Frontal cortex (tissue), 4 donors: ENCODE data around the gene HES4. TPM values are rescaled to one million over a fixed set of nuclear protein-coding genes. Genes with fewer than 3 reads are reported as not detected.
"Not testable (repeated sequence)": the region's sequence is repeated elsewhere in the genome, so short reads cannot be mapped to it uniquely, and the experiment has no call there.

Experiments used
- DNase-seq, 2 donors: peaks; one replicate each; pipeline ENCODE4 v3.0.0; 2012; ENCODE audit warnings: low spot score in 2 of 2
- FAIRE-seq: peaks from 2 replicates; lab custom pipeline; 2012; peaks lifted over from hg19 to GRCh38; lab: Jason Lieb, UNC
- total RNA-seq: library from RNA; depleted of rRNA; stranded (reverse); fragments of >200 nt; gene quantifications from one replicate; pipeline ENCODE4 v1.2.3, GENCODE V29; 2014
- donor health status: control.
- donor health status: control.
- donor health status: control.

The HES4 gene
- total RNA-seq, 1 donor from 2014 or later: 20.0 TPM

GRCh38 chr1:1034439-1034781 is 34.5 kb upstream of the HES4 start:
- DNase-seq: no peak

DNA sequence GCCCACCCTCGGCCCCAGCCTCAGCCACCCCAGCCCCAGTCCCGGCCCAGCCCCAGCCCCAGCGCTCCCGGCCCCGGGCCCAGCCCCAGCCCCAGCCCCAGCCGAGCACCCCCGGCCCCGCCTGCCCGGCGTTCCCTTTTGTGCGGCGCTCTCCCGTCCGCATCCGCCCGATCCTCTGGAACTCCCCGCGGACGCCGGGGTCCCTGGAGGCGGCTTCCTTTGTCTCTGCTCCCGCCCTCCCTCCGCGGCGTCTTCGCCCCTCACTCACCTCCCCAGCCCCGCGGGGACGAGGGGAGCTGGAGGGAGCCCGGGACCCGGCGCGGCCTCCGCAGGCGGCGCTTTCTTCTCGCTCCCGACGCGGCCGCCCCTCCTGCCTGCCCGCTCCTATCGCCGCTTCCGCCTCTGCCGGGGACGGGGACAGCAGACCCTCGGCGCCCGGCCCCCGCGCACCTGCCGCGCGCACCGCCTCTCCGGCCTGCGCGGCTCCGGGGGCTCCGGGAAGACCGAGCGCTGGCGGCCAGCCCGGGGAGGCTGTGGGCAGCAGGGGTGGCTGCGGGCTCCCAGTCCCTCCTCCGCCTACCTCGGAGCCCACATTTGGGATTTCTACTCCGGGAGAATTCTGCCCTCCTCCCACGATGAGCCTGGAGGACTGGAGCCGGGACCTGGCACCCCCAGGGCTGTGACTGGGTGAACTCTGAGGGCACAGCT is 34.0 kb upstream of the HES4 start:
- no peak for DNase-seq

More at GRCh38 chr1:1034439-1034781, 34.5 kb upstream of the HES4 start:
- FAIRE-seq: no peak

DNA sequence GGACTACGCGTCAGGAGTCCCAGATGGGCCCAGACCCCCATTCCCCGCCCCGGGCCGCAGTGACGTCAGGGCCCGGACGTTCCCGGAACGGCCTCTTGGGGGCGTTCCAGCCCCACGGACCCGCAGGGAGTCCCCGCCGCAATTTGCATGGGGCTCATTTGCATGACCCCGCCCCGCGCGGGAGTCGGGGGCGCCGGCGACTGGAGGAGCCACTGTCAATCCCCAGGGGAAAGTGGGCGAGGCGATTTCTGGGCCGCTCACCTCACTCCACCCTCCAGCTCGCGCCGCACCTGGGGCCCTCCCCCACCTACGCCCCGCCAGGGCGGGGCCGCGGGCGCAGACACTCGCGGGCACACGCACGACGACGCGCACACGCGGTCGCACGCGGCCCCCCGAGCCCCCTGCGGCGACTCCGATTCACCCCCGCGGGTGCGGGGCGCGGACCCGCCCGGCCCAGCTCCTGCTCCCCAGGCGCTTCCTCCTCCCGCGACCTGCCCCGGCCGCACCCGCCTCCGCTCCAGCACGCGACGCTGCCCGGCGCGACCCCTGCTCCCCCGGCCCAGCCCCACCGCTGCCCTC is 33.2 kb upstream of the HES4 start:
- DNase-seq (peak; percentile 90 to 91), FAIRE-seq (no peak)

More for the DNA sequence above, 34.0 kb upstream of the HES4 start:
- FAIRE-seq: no peak

GRCh38 chr1:1032424-1032823 is 32.5 kb upstream of the HES4 start:
- DNase-seq: no peak
- FAIRE-seq: no peak

GRCh38 chr1:1031659-1032235 is 31.9 kb upstream of the HES4 start:
- DNase-seq: no peak
- no peak for FAIRE-seq

DNA sequence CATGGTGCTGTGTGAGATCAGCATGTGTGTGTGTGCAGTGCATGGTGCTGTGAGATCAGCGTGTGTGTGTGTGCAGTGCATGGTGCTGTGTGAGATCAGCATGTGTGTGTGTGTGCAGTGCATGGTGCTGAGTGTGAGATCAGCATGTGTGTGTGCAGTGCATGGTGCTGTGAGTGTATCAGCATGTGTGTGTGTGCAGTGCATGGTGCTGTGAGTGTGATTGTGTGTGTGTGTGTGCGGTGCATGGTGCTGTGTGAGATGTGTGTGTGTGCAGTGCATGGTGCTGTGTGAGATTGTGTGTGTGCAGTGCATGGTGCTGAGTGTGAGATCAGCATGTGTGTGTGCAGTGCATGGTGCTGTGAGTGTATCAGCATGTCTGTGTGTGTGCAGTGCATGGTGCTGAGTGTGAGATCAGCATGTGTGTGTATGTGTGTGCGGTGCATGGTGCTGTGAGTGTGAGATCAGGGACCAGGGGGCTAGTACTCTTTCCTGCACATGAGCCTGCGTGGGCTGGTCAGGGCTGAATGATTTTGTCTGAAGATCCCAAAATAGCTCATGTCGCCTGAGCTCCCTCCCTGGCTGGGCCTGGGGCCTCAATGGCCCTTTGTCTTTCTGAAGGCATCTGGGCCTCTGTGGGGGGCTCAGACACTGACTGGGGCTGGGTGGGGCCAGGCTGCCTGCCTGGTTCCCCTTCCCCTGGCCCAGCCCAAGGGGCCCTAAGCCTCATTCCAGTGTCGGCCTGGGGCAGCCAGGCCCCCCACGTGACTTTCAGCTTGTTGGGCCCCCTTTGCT is 31.2 kb upstream of the HES4 start:
- DNase-seq, FAIRE-seq: not testable (repeated sequence)

DNA sequence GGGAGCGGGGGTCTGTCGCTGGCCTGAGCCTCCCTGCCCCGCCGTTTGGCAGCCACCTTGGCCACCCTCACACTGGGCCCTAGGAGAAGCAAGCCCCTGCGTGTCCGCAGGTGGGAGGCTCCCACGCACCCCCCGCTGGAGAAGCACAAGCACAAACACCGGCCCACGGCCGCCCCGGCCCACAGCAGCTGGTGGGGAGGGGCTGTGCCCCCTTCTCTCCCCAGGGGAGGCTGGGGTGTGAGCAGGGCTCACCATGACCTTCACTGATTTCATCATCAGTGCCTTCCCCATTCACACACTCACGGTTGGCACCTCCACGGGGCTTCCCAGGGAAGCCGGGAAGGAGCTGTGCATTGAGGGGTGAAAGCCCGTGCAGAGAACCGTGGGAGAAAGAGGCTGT is 27.9 kb upstream of the HES4 start:
- DNase-seq (no peak), FAIRE-seq (no peak)

DNA sequence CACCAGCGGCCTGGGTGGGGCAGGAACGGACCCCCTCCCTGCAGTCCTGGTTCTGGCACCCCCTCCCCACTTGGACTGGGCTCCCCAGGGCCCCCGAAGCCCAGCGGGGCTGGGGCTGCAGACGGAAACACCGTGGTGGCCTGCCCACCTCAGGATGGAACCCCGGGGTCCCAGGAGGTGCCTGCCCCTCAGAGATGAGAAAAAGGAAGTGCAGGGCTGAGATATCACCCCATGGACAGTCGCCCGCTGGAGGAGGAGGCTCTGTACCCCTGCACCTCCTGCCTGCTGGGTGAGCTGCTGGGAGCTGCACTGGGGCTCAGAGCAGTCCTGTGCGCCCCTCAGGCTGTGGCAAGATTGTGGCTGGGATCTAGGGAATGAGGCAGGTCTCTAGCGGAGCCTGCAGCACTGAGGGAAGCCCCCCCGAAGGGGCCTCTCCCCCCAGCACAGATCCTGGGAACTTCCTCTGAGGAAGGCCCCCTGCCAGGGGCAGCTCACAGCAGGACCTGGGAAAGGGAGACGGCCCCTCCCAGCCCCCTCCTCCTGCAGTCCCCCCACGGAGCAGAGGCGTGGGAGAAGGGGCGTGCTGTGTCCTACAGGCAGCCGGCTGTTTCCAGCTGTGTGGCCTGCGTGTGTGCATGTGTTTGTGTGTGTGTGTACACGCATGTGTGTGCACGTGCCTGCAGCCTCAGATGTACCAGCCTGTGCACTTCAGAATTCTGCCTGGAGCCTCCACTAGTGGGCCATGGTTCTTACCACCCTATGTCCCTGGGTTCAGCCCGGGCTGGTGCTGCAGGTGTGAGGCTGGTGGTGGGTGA is 26.9 kb upstream of the HES4 start:
- no peak for DNase-seq
- FAIRE-seq: no peak

GRCh38 chr1:1025730-1026129 is 25.8 kb upstream of the HES4 start:
- no peak for DNase-seq
- FAIRE-seq: no peak

DNA sequence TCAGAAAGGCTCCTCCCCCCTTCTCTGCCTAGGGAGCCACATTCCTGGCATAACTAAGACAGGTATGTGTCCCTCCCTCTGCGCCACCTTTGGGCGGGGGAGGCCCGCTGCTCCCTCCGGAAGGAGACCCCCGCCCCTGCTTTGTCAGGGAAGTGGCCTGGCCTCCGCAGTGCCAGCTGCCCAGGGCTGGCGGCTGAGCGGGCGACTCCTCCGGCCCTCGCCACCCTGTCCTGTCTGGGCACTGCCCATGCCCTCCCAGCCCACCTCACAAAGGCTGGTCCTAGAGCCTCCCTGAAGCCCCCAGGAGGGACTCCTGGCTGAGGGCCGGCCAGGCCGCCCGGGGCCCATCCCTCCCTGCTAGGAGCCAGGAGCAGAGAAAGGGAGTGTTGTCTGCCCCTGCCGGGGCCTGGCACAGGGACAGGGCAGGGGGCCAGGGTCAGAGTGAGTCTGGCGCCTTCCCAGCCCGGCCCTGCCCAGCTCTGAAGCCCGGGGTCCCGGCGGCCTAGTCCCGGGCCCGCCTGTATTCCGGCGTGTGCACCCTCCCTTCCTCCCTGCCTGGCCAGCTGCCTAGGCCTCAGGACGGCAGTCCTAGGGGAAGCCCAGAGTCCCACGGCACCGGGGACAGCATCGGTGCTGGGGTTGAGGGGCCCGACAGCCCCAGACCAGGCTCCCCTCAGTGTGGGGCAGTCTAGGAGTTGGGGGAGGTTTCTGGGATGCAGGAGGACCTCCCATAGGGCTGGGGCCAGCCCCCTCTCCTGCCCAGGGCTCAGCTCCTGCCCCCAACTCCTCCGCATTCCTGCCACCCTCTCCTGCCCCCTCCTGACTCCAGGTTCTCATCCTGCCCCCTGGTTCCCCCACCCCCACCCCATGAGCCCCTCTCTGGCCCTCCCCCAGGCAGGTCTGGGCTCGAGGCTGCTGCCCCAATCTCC is 25.1 kb upstream of the HES4 start:
- FAIRE-seq (no peak), DNase-seq (no peak)

DNA sequence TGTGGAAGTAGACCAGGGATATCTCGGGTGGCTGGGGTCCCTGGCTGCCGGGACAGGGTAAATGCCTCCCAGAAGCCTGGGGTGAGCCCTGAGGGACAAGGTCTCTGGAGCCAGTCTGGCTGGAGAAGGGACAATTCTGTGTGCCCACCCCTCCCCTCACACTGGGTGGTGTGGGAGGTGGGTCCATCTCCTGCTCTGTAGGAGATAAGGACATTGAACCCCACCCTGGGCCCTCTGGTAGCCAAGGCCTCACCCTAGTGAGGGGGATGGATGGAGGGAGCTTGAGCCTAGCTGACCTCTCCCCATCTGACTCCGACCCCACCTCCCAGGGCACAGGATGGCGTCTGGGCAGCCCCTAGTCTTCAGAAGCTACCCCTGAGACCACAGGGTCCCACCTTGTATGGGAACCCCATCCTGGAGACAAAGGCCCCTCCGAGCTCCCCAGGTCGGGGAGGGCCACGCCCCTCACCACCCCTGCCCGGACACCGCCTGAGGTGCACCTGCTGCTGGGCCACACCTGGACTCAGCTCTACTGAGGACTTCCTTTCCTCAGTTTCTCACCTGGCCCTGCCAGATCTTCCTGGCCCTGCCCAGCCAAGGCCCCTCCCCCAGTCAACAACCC is 24.4 kb upstream of the HES4 start:
- FAIRE-seq (no peak), DNase-seq (no peak)

DNA sequence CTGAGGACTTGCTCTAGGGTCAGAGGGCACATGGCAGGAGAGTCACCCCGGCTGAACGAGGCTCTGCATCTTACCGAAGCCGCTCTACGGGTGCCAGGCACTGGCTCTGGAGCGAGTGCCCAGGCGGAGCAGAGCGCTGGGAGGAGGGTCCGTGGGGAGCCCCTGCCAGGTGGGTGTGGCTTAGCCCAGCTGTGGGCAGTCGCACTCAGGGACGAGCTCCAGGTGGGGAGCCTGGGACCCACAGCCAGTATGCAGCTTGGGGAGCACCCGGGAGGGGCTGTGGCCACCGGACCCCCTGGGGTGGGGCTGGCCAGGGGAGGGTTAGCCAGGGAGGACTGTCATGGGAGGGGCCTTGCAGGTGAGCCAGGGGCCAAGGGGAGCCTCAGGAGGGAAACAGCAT is 23.8 kb upstream of the HES4 start:
- no peak for FAIRE-seq
- no peak for DNase-seq

- FAIRE-seq (no peak), DNase-seq (no peak)
Measured at GRCh38 chr1:1022302-1023009, 22.6 kb upstream of the HES4 start.

- FAIRE-seq: no peak
- DNase-seq: no peak
Measured at GRCh38 chr1:1021920-1022259, 22.0 kb upstream of the HES4 start.

DNA sequence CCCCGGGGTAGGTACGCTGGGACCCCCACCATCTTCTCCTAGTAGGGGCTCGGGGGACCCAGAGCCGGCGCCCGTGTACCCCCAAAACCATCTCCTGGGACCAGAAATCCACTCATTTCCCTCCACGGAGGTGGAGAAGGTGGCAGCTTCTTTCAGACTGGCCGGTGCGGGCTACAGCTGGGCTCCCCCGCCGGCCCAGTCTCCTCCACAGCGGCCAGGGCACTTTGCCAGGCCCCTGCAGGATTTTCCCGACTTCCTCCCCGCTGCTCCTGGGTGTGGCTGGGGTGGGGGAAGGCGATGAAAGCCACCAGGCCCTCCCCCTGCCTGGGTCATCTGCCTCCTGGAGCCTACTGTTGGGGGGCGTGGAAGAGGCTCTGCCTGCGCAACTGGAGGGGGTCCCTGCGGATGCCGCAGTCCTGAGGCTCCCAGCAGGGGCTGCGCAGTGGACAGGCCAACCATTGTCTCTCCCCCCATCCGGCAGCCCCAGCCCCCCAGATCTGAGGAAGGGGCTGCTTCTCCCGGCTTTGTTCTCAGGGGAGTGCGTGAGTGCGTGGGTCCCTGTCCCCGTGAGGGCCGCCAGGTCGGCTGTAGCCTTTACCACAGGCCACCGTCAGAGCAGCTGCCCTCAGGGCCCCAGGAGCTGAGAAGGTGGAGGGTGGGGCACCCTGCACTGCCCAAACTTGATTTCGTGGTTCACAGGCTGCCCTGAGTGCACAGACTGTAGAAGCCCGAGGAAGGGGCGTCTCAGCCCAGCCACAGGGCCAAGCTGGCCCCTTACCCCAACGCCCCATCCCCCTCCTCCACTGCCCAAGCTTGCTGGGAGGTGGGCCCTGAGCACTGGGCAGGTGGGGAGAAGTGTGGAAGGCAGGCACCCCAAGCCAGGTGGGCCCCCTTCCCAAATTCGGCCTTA is 21.4 kb upstream of the HES4 start:
- no peak for FAIRE-seq
- DNase-seq: peak in 1 of 2 donors; percentile 65

DNA sequence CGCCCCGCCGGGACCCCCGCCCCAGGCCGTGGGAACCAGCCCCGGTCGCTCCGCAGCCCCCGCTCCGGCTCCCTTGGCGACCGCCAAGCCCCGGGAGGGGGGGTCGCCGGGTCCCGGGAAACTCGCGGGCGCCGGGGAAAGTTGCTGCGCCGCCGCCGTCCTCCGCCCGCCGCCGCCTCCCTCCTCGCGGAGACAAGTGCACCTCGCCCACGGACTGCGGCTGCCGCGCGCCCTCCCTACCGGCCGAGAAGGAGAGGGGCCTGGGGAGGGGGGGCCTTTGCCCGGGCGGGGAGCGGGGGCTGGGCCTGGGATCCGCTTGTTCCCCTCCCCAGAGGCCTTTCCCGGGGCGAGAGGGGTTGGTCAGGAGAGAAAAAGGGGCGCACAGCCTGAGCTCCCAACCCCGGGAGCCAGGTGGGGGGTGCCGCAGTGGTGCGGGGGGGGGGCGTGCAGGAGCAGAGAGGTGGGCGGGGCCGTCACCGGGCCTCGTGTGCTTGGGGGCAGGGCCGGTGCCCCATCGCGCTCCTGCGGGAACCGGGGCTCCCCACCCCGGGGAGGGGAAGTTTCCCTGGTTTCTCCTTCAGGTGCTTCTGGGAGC is 20.6 kb upstream of the HES4 start:
- DNase-seq (no peak), FAIRE-seq (no peak)

DNA sequence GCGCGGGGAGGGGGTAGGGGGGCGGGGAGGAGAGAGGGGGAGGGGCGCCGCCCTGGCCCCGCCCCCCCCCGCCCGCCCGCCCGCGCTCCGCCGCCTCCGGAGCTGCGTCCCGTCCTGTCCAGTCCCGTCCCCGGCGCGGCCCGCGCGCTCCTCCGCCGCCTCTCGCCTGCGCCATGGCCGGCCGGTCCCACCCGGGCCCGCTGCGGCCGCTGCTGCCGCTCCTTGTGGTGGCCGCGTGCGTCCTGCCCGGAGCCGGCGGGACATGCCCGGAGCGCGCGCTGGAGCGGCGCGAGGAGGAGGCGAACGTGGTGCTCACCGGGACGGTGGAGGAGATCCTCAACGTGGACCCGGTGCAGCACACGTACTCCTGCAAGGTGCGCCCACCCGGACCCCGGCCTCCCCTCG is 20.1 kb upstream of the HES4 start, which contains the start of gene AGRN:
Gene AGRN (plus strand): TSS at position 121 of the 405 bp plus-strand sequence. CDS start 53 bp downstream, at position 174.
- DNase-seq (peak; percentile 85 to 90), FAIRE-seq (no peak)
